ENCODE data around the gene NCAM1.

The NCAM1 gene

GRCh38 chr11:113090716-113091480 lies 129.7 kb downstream of the NCAM1 start:
- DNase-seq, result no peak

GRCh38 chr11:113091481-113091780 lies 130.2 kb downstream of the NCAM1 start:
- DNase-seq, result no peak

- DNase-seq, result no peak
Measured at GRCh38 chr11:113096648-113097047, 135.4 kb downstream of the NCAM1 start.

- DNase-seq, result no peak
Measured at GRCh38 chr11:113103932-113104690, 142.9 kb downstream of the NCAM1 start.

GRCh38 chr11:113104691-113105251 lies 143.6 kb downstream of the NCAM1 start:
- DNase-seq, result no peak

- no peak for DNase-seq
Measured at GRCh38 chr11:113105592-113105991, 144.4 kb downstream of the NCAM1 start.

- peak; percentile 91 for DNase-seq
Measured at GRCh38 chr11:113106507-113106906, 145.3 kb downstream of the NCAM1 start.

GRCh38 chr11:113110046-113110445 lies 148.8 kb downstream of the NCAM1 start:
- DNase-seq, result no peak

GRCh38 chr11:113111156-113111555 lies 149.9 kb downstream of the NCAM1 start:
- DNase-seq, result no peak

GRCh38 chr11:113112307-113112706 lies 151.1 kb downstream of the NCAM1 start:
- no peak for DNase-seq

- DNase-seq, result peak; percentile 62
Measured at GRCh38 chr11:113113801-113114704, 152.8 kb downstream of the NCAM1 start.

- no peak for DNase-seq
Measured at GRCh38 chr11:113114705-113115027, 153.4 kb downstream of the NCAM1 start.

- DNase-seq, result no peak
Measured at GRCh38 chr11:113118104-113118503, 156.9 kb downstream of the NCAM1 start.

GRCh38 chr11:113119074-113119473 lies 157.9 kb downstream of the NCAM1 start:
- DNase-seq, result peak; percentile 23

GRCh38 chr11:113119966-113120736 lies 158.9 kb downstream of the NCAM1 start:
- no peak for DNase-seq

GRCh38 chr11:113121746-113122145 lies 160.5 kb downstream of the NCAM1 start:
- DNase-seq, result no peak

GRCh38 chr11:113124006-113124405 lies 162.8 kb downstream of the NCAM1 start:
- DNase-seq, result no peak

GRCh38 chr11:113124578-113124977 lies 163.4 kb downstream of the NCAM1 start:
- no peak for DNase-seq

GRCh38 chr11:113129261-113129992 lies 168.2 kb downstream of the NCAM1 start:
- no peak for DNase-seq

- peak; percentile 35 for DNase-seq
Measured at GRCh38 chr11:113131036-113131775, 170.0 kb downstream of the NCAM1 start.

- DNase-seq, result no peak
Measured at GRCh38 chr11:113133071-113133470, 171.9 kb downstream of the NCAM1 start.
